ENCODE measurements around the gene STX1B. TPM values are rescaled to one million over a fixed set of nuclear protein-coding genes. Genes with fewer than 3 reads are reported as not detected.
"Not testable (repeated sequence)": the region's sequence is repeated elsewhere in the genome, so short reads cannot be mapped to it uniquely, and the experiment has no call there.

STX1B gene
- total RNA-seq, 1 donor = 0.63 TPM

- Histone ChIP-seq H3K4me1 (ENCODE audit: insufficient read depth, low read length) (no peaks in the 10 kb centered on the region), H3K27me3 (ENCODE audit: insufficient read depth, low read length) (no peaks in the 10 kb centered on the region), H3K9me3 (ENCODE audit: low read depth, low read length) (no peaks in the 10 kb centered on the region), H3K4me3 (ENCODE audit: low read length) (no peak overlapping the region)
Measured at GRCh38 chr16:31023627-31024226, 13.3 kb upstream of the STX1B start.

GRCh38 chr16:31023252-31023602 is 12.8 kb upstream of the STX1B start:
- Histone ChIP-seq H3K4me3 (ENCODE audit: low read length) (no peak overlapping the region), H3K27me3 (ENCODE audit: insufficient read depth, low read length) (no peaks in the 10 kb centered on the region), H3K4me1 (ENCODE audit: insufficient read depth, low read length) (no peaks in the 10 kb centered on the region), H3K9me3 (ENCODE audit: low read depth, low read length) (no peaks in the 10 kb centered on the region)

- H3K4me1 ChIP-seq (ENCODE audit: insufficient read depth, low read length) = no peaks in the 10 kb centered on the region
- no peaks in the 10 kb centered on the region for H3K9me3 ChIP-seq (ENCODE audit: low read depth, low read length)
- H3K27me3 ChIP-seq (ENCODE audit: insufficient read depth, low read length) = no peaks in the 10 kb centered on the region
- H3K4me3 ChIP-seq (ENCODE audit: low read length) = no peak overlapping the region
Measured at GRCh38 chr16:31022544-31023251, 12.3 kb upstream of the STX1B start.

- Histone ChIP-seq H3K9me3 (ENCODE audit: low read depth, low read length) (no peaks in the 10 kb centered on the region), H3K27me3 (ENCODE audit: insufficient read depth, low read length) (no peaks in the 10 kb centered on the region), H3K4me1 (ENCODE audit: insufficient read depth, low read length) (no peaks in the 10 kb centered on the region), H3K4me3 (ENCODE audit: low read length) (no peak overlapping the region)
Measured at GRCh38 chr16:31020536-31020935, 10.1 kb upstream of the STX1B start.

- H3K4me3 ChIP-seq (ENCODE audit: low read length); H3K9me3 ChIP-seq (ENCODE audit: low read depth, low read length); H3K4me1 ChIP-seq (ENCODE audit: insufficient read depth, low read length); H3K27me3 ChIP-seq (ENCODE audit: insufficient read depth, low read length): not testable (repeated sequence)
Measured at GRCh38 chr16:31017756-31018155, 7.3 kb upstream of the STX1B start.

- Histone ChIP-seq H3K4me3 (ENCODE audit: low read length) (no peak overlapping the region), H3K4me1 (ENCODE audit: insufficient read depth, low read length) (peaks cover 1% of the 10 kb centered on the region), H3K9me3 (ENCODE audit: low read depth, low read length) (no peaks in the 10 kb centered on the region), H3K27me3 (ENCODE audit: insufficient read depth, low read length) (peaks cover 7% of the 10 kb centered on the region)
Measured at GRCh38 chr16:31016018-31016417, 5.6 kb upstream of the STX1B start.

- H3K4me3 ChIP-seq (ENCODE audit: low read length); H3K9me3 ChIP-seq (ENCODE audit: low read depth, low read length); H3K4me1 ChIP-seq (ENCODE audit: insufficient read depth, low read length): not testable (repeated sequence)
- peaks cover 13% of the 10 kb centered on the region for H3K27me3 ChIP-seq (ENCODE audit: insufficient read depth, low read length)
Measured at GRCh38 chr16:31013292-31013691, 2.9 kb upstream of the STX1B start.

GRCh38 chr16:31011815-31012214 is 1.4 kb upstream of the STX1B start:
- H3K4me1 ChIP-seq (ENCODE audit: insufficient read depth, low read length); H3K4me3 ChIP-seq (ENCODE audit: low read length); H3K9me3 ChIP-seq (ENCODE audit: low read depth, low read length): not testable (repeated sequence)
- peaks cover 13% of the 10 kb centered on the region for H3K27me3 ChIP-seq (ENCODE audit: insufficient read depth, low read length)

- Histone ChIP-seq H3K9me3 (ENCODE audit: low read depth, low read length) (no peaks in the 10 kb centered on the region), H3K27me3 (ENCODE audit: insufficient read depth, low read length) (peaks cover 13% of the 10 kb centered on the region), H3K4me3 (ENCODE audit: low read length) (no peak overlapping the region), H3K4me1 (ENCODE audit: insufficient read depth, low read length) (peaks cover 4% of the 10 kb centered on the region)
Measured at GRCh38 chr16:31009894-31010584, 399 bp downstream of the STX1B start.

GRCh38 chr16:31009120-31009519 is 1.3 kb downstream of the STX1B start:
- Histone ChIP-seq H3K9me3 (ENCODE audit: low read depth, low read length) (no peaks in the 10 kb centered on the region), H3K27me3 (ENCODE audit: insufficient read depth, low read length) (peaks cover 13% of the 10 kb centered on the region), H3K4me1 (ENCODE audit: insufficient read depth, low read length) (peaks cover 4% of the 10 kb centered on the region), H3K4me3 (ENCODE audit: low read length) (no peak overlapping the region)

GRCh38 chr16:31008551-31008950 is 1.9 kb downstream of the STX1B start:
- no peak overlapping the region for H3K4me3 ChIP-seq (ENCODE audit: low read length)
- H3K9me3 ChIP-seq (ENCODE audit: low read depth, low read length) = no peaks in the 10 kb centered on the region
- H3K27me3 ChIP-seq (ENCODE audit: insufficient read depth, low read length) = peaks cover 13% of the 10 kb centered on the region
- peaks cover 4% of the 10 kb centered on the region for H3K4me1 ChIP-seq (ENCODE audit: insufficient read depth, low read length)

GRCh38 chr16:31008149-31008548 is 2.3 kb downstream of the STX1B start:
- H3K4me1 ChIP-seq (ENCODE audit: insufficient read depth, low read length) = peaks cover 4% of the 10 kb centered on the region
- H3K27me3 ChIP-seq (ENCODE audit: insufficient read depth, low read length) = peaks cover 13% of the 10 kb centered on the region
- no peak overlapping the region for H3K4me3 ChIP-seq (ENCODE audit: low read length)
- H3K9me3 ChIP-seq (ENCODE audit: low read depth, low read length) = no peaks in the 10 kb centered on the region

GRCh38 chr16:31007684-31008083 is 2.8 kb downstream of the STX1B start:
- Histone ChIP-seq H3K9me3 (ENCODE audit: low read depth, low read length) (no peaks in the 10 kb centered on the region), H3K4me1 (ENCODE audit: insufficient read depth, low read length) (peaks cover 4% of the 10 kb centered on the region), H3K4me3 (ENCODE audit: low read length) (no peak overlapping the region), H3K27me3 (ENCODE audit: insufficient read depth, low read length) (peaks cover 13% of the 10 kb centered on the region)

- Histone ChIP-seq H3K4me3 (ENCODE audit: low read length) (no peak overlapping the region), H3K4me1 (ENCODE audit: insufficient read depth, low read length) (peaks cover 4% of the 10 kb centered on the region), H3K27me3 (ENCODE audit: insufficient read depth, low read length) (peaks cover 12% of the 10 kb centered on the region), H3K9me3 (ENCODE audit: low read depth, low read length) (no peaks in the 10 kb centered on the region)
Measured at GRCh38 chr16:31006589-31006988, 3.8 kb downstream of the STX1B start.

- Histone ChIP-seq H3K9me3 (ENCODE audit: low read depth, low read length) (no peaks in the 10 kb centered on the region), H3K4me3 (ENCODE audit: low read length) (no peak overlapping the region), H3K27me3 (ENCODE audit: insufficient read depth, low read length) (peaks cover 6% of the 10 kb centered on the region), H3K4me1 (ENCODE audit: insufficient read depth, low read length) (peaks cover 3% of the 10 kb centered on the region)
Measured at GRCh38 chr16:31006086-31006385, 4.4 kb downstream of the STX1B start.

Data from mononuclear cell (primary cell).